ENCODE data around the gene LDLRAD2.

Gene LDLRAD2

GRCh38 chr1:21860971-21861370 lies 48.9 kb downstream of the LDLRAD2 start:
- no peak for DNase-seq (ENCODE audit: low read depth)

GRCh38 chr1:21861602-21862429 lies 49.8 kb downstream of the LDLRAD2 start:
- DNase-seq (ENCODE audit: low read depth), result no peak

- no peak for DNase-seq (ENCODE audit: low read depth)
These were observed 51.9 kb downstream of the LDLRAD2 start for GRCh38 chr1:21863981-21864380.

GRCh38 chr1:21864730-21865129 lies 52.7 kb downstream of the LDLRAD2 start:
- no peak for DNase-seq (ENCODE audit: low read depth)

- DNase-seq (ENCODE audit: low read depth), result no peak
These were observed 53.5 kb downstream of the LDLRAD2 start for GRCh38 chr1:21865609-21865942.

GRCh38 chr1:21865943-21866706 lies 54.1 kb downstream of the LDLRAD2 start:
- no peak for DNase-seq (ENCODE audit: low read depth)

GRCh38 chr1:21866707-21867043 lies 54.6 kb downstream of the LDLRAD2 start:
- no peak for DNase-seq (ENCODE audit: low read depth)

- DNase-seq (ENCODE audit: low read depth), result no peak
These were observed 55.5 kb downstream of the LDLRAD2 start for GRCh38 chr1:21867451-21867996.

- DNase-seq (ENCODE audit: low read depth), result no peak
These were observed 56.4 kb downstream of the LDLRAD2 start for GRCh38 chr1:21868482-21868881.

GRCh38 chr1:21868941-21869454 lies 56.9 kb downstream of the LDLRAD2 start:
- no peak for DNase-seq (ENCODE audit: low read depth)

- no peak for DNase-seq (ENCODE audit: low read depth)
These were observed 57.6 kb downstream of the LDLRAD2 start for GRCh38 chr1:21869620-21870121.

GRCh38 chr1:21870611-21871010 lies 58.5 kb downstream of the LDLRAD2 start:
- no peak for DNase-seq (ENCODE audit: low read depth)

- DNase-seq (ENCODE audit: low read depth), result no peak
These were observed 59.9 kb downstream of the LDLRAD2 start for GRCh38 chr1:21871943-21872342.

GRCh38 chr1:21872445-21873079 lies 60.5 kb downstream of the LDLRAD2 start:
- DNase-seq (ENCODE audit: low read depth), result no peak

GRCh38 chr1:21873174-21873573 lies 61.1 kb downstream of the LDLRAD2 start:
- DNase-seq (ENCODE audit: low read depth), result no peak

GRCh38 chr1:21873761-21874160 lies 61.7 kb downstream of the LDLRAD2 start:
- no peak for DNase-seq (ENCODE audit: low read depth)

- DNase-seq (ENCODE audit: low read depth), result no peak
These were observed 62.3 kb downstream of the LDLRAD2 start for GRCh38 chr1:21874328-21874727.
